AG04449 (cell line): Measurements from ENCODE around the gene SCN9A.
A peak's percentile ranks its signal among the peaks of the same experiment; 100 is the strongest.

Experiments
- CTCF ChIA-PET: fragments of 350-600 bp; formaldehyde crosslinking; extraction: SDS; loops from one replicate; lab custom pipeline; 2021; ENCODE audit warnings: antibody characterized with exemption; lab: Yijun Ruan, JAX
- POLR2A ChIA-PET: fragments of 400-600, 350-600 bp; formaldehyde crosslinking; extraction: SDS; loops from one replicate; lab custom pipeline; 2020; ENCODE audit warnings: antibody characterized with exemption, inconsistent platforms; lab: Yijun Ruan, JAX
- DNase-seq: peaks from one replicate; pipeline ENCODE4 v3.0.0-alpha.2; 2010; ENCODE audit warnings: low read depth, low spot score
- H3K4me3 ChIP-seq: 2 replicates; pipeline ENCODE4 v1.5.1; 2011; ENCODE audit warnings: low read depth, mild to moderate bottlenecking, control low read depth, low read length
- TF ChIP-seq, protein P1 (sequence below): IDR thresholded peaks from one replicate; pipeline ENCODE4 v1.5.1; 2011; ENCODE audit warnings: mild to moderate bottlenecking, moderate library complexity, low read length, control low read depth, inconsistent platforms; ENCODE audit not compliant: insufficient read depth; ENCODE audit errors: missing control alignments

SCN9A gene

GRCh38 chr2:166382448-166382847 lies 6.7 kb upstream of the SCN9A start:
- ChIA-PET POLR2A (no interaction called here), CTCF (interaction anchor here (0.8 to 4.2 kb wide), 6 partner anchors 11 to 204 kb away, joined by 3 to 23 read pairs (median 6); no protein-coding TSS in a partner anchor)

GRCh38 chr2:166380615-166381014 lies 4.9 kb upstream of the SCN9A start:
- POLR2A ChIA-PET: no interaction called here
- CTCF ChIA-PET: interaction anchor here (1.1 to 4.2 kb wide), 4 partner anchors 20 to 200 kb away, joined by 3 to 23 read pairs (median 8); no protein-coding TSS in a partner anchor
- H3K4me3 ChIP-seq: no peak overlapping the region
- no peak for DNase-seq
- TF ChIP-seq, protein P1, sequence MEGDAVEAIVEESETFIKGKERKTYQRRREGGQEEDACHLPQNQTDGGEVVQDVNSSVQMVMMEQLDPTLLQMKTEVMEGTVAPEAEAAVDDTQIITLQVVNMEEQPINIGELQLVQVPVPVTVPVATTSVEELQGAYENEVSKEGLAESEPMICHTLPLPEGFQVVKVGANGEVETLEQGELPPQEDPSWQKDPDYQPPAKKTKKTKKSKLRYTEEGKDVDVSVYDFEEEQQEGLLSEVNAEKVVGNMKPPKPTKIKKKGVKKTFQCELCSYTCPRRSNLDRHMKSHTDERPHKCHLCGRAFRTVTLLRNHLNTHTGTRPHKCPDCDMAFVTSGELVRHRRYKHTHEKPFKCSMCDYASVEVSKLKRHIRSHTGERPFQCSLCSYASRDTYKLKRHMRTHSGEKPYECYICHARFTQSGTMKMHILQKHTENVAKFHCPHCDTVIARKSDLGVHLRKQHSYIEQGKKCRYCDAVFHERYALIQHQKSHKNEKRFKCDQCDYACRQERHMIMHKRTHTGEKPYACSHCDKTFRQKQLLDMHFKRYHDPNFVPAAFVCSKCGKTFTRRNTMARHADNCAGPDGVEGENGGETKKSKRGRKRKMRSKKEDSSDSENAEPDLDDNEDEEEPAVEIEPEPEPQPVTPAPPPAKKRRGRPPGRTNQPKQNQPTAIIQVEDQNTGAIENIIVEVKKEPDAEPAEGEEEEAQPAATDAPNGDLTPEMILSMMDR: no peak

More at GRCh38 chr2:166382448-166382847, 6.7 kb upstream of the SCN9A start:
- DNase-seq: no peak
- no peak overlapping the region for H3K4me3 ChIP-seq
- TF ChIP-seq, protein P1: no peak

DNA sequence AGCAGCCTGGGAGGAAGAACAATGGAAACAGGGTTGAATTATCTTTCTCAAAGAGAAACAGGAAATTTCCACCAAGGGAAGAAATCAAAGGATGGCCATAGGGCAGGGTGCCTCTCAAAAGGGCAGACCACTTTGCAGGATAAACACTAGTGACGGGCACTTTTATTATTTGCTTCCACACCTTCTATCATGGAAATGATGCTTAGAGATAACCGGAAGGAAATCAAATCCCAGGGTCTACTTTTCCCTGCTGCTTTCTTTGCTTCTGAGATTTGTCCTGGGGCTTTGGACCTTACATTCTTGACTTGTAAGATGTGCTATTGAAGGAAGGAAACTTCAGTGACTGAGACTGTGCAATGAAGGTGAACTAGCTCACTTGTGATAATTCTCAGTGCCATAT lies 1.1 kb upstream of the SCN9A start:
- H3K4me3 ChIP-seq: no peak overlapping the region
- no peak for DNase-seq
- ChIA-PET CTCF (interaction anchor here (1.0 to 8.0 kb wide), 5 partner anchors 8 to 20 kb away, joined by 3 to 49 read pairs (median 9); no protein-coding TSS in a partner anchor), POLR2A (no interaction called here)
- TF ChIP-seq, protein P1: no peak

DNA sequence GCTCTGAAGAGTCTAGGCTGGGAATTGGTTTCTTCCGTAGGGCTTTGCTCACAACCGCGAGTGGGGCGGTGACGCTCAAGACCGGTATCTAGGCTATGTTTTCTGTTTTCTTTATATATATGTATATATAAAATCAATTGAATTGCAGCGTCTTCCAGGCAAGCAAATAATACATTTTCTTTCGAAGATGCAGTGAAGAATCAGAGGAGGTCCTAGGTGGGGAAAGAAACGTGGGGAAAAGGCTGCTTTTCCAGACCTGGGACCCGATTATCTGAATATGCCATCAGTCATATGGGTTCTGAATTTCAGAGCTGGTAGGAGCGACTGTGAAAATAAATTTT lies 714 bp upstream of the SCN9A start:
- DNase-seq: no peak
- peak overlapping the region; percentile 71 for H3K4me3 ChIP-seq
- TF ChIP-seq, protein P1: no peak
- CTCF ChIA-PET: interaction anchor here (1.2 to 8.0 kb wide), 4 partner anchors 8 to 16 kb away, joined by 3 to 49 read pairs (median 27); no protein-coding TSS in a partner anchor
- POLR2A ChIA-PET: interaction anchor here (0.9 kb wide), 1 partner anchor 25 kb away, joined by 3 read pairs; no protein-coding TSS in a partner anchor

GRCh38 chr2:166375195-166375735 lies 479 bp downstream of the SCN9A start:
- TF ChIP-seq, protein P1: no peak
- no peak for DNase-seq
- CTCF ChIA-PET: interaction anchor here (0.6 to 8.0 kb wide), 7 partner anchors 9 to 195 kb away, joined by 3 to 49 read pairs (median 3); no protein-coding TSS in a partner anchor
- peak overlapping the region; percentile 71 for H3K4me3 ChIP-seq
- POLR2A ChIA-PET: interaction anchor here (0.6 to 1.5 kb wide), 4 partner anchors 14 to 68 kb away, joined by 3 to 4 read pairs (median 3); no protein-coding TSS in a partner anchor

- no peak for DNase-seq
- TF ChIP-seq, protein P1: no peak
- peak overlapping the region; percentile 36 for H3K4me3 ChIP-seq
- POLR2A ChIA-PET: interaction anchor here (1.5 kb wide), 1 partner anchor 13 kb away, joined by 4 read pairs; no protein-coding TSS in a partner anchor
- CTCF ChIA-PET: interaction anchor here (4.8 to 8.0 kb wide), 2 partner anchors 11 to 13 kb away, joined by 45 to 49 read pairs; no protein-coding TSS in a partner anchor
Observed at GRCh38 chr2:166373951-166374350, 1.8 kb downstream of the SCN9A start.
